CD4-positive, alpha-beta T cell (primary cell): ENCODE results near the gene TMPRSS11D. TPM values are rescaled to one million over a fixed set of nuclear protein-coding genes. Genes with fewer than 3 reads are reported as not detected.

Source experiments
- ATAC-seq: fragments of 200-7000 bp; cut with Tn5 transposase; one replicate; pipeline ENCODE4 v1.10.0; 2022; ENCODE audit warnings: mild to moderate bottlenecking; ENCODE audit not compliant: poor library complexity
- CTCF ChIA-PET: fragments of 350-600 bp; sonication (Branson Sonifier 250); formaldehyde crosslinking; loops from one replicate; lab custom pipeline; 2021; ENCODE audit warnings: antibody characterized with exemption, inconsistent platforms; lab: Charles Lee
- POLR2A ChIA-PET: fragments of 350-600 bp; sonication (Branson Sonifier 250); formaldehyde crosslinking; loops from one replicate; lab custom pipeline; 2021; ENCODE audit warnings: antibody characterized with exemption, inconsistent platforms; lab: Charles Lee
- DNase-seq, 14 experiments: peaks; one replicate each; pipeline ENCODE4 v3.0.0-alpha.2; 2013 to 2020; ENCODE audit warnings: mixed read lengths in 2 of 14
- H3K27ac ChIP-seq, 2 donors: one replicate each; pipeline versions ENCODE4 v1.5.1 to v1.7.0; 2013; ENCODE audit warnings: low read length in 2 of 2, low read depth in 1 of 2, mild to moderate bottlenecking in 1 of 2
- H3K27me3 ChIP-seq, 2 experiments: 1 replicate in 1 of 2; 2 replicates in 1 of 2; pipeline versions ENCODE4 v1.6.1 to v1.7.0; 2013; ENCODE audit warnings: low read length in 2 of 2, control low read depth in 1 of 2, mild to moderate bottlenecking in 1 of 2, moderate library complexity in 1 of 2; ENCODE audit not compliant: insufficient read depth in 2 of 2, control insufficient read depth in 1 of 2
- H3K36me3 ChIP-seq: one replicate; pipeline ENCODE4 v1.6.1; 2013; ENCODE audit warnings: low read length, control low read depth; ENCODE audit not compliant: insufficient read depth
- H3K4me1 ChIP-seq: one replicate; pipeline ENCODE4 v1.6.1; 2013; ENCODE audit warnings: low read length, control low read depth; ENCODE audit not compliant: insufficient read depth
- H3K4me3 ChIP-seq: one replicate; pipeline ENCODE4 v1.5.1; 2013; ENCODE audit warnings: mild to moderate bottlenecking, low read length, moderate library complexity
- H3K9me3 ChIP-seq, 2 experiments: 1 replicate in 1 of 2; 2 replicates in 1 of 2; pipeline versions ENCODE4 v1.6.1 to v1.7.0; 2013; ENCODE audit warnings: low read length in 2 of 2, mild to moderate bottlenecking in 2 of 2, control low read depth in 1 of 2, moderate library complexity in 1 of 2; ENCODE audit not compliant: control insufficient read depth in 1 of 2, insufficient read depth in 1 of 2
- H3K27ac Mint-ChIP-seq: one replicate; pipeline ENCODE4 v1.8.0; 2020; ENCODE audit warnings: mixed read lengths
- H3K27me3 Mint-ChIP-seq: one replicate; pipeline ENCODE4 v1.8.0; 2021; ENCODE audit warnings: mixed read lengths
- H3K36me3 Mint-ChIP-seq: one replicate; pipeline ENCODE4 v1.8.0; 2021; ENCODE audit warnings: low read depth, mixed read lengths
- H3K4me1 Mint-ChIP-seq: one replicate; pipeline ENCODE4 v1.8.0; 2021; ENCODE audit warnings: low read depth, mixed read lengths
- H3K4me3 Mint-ChIP-seq: one replicate; pipeline ENCODE4 v1.8.0; 2020; ENCODE audit warnings: mild to moderate bottlenecking, mixed read lengths
- H3K9me3 Mint-ChIP-seq: one replicate; pipeline ENCODE4 v1.8.0; 2020; ENCODE audit warnings: mixed read lengths
- intact Hi-C, 2 experiments: fragments of 100-400 bp; cut with DNase I in 1 of 2; cut with micrococcal nuclease in 1 of 2; formaldehyde crosslinking; loops; one replicate each; pipeline versions ENCODE4 v1.15.1 to v1.9.0; 2023 to 2025; cut with DNase I, micrococcal nuclease
- total RNA-seq, 174 experiments: library from RNA in 2 of 174; stranded (reverse) in 2 of 174; gene quantifications; one replicate each; pipeline ENCODE4 v1.2.3 and lab custom pipeline; 2021 to 2026
- TF ChIP-seq, protein P1 (sequence below): fragments of 200-600 bp; IDR thresholded peaks from one replicate; pipeline ENCODE4 v1.8.0; 2022; ENCODE audit warnings: antibody characterized with exemption, mild to moderate bottlenecking

The TMPRSS11D gene
- total RNA-seq, 2 experiments from 2014 or later = not detected

DNA sequence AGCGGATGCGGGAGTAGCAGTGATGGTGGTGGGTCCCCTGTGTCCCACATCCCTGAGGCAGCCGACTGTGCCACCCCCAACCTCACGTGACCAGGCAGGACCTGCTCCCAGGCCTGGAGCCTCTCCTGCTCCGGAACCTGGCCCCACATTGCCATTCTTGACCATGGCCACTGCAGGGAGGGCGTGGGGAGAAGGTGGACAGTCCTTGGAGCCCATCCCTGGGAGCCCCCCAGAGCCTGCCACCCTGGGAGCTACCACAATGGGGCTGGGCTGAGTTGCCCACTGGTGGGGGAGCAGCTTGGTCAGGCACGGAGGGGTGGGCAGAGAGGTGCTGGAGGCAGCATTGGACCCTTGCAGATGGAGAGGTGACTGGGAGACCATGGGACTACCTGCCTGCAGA is 42.7 kb upstream of the TMPRSS11D start:
- Histone ChIP-seq H3K36me3 (no peaks in the 10 kb centered on the region), H3K27ac (no peak overlapping the region), H3K4me1 (no peaks in the 10 kb centered on the region), H3K27me3 (no peaks in the 10 kb centered on the region), H3K9me3 (peaks cover 0 to 11% of the 10 kb centered on the region in 2 experiments), H3K4me3 (no peak overlapping the region)
- ATAC-seq (no peak), DNase-seq (no peak)
- Mint-ChIP-seq H3K36me3 (no peaks in the 10 kb centered on the region), H3K27me3 (no peaks in the 10 kb centered on the region), H3K4me3 (no peak overlapping the region), H3K9me3 (no peaks in the 10 kb centered on the region), H3K27ac (no peak overlapping the region), H3K4me1 (no peaks in the 10 kb centered on the region)
- intact Hi-C loops = no loop called here
- TF ChIP-seq, protein P1, sequence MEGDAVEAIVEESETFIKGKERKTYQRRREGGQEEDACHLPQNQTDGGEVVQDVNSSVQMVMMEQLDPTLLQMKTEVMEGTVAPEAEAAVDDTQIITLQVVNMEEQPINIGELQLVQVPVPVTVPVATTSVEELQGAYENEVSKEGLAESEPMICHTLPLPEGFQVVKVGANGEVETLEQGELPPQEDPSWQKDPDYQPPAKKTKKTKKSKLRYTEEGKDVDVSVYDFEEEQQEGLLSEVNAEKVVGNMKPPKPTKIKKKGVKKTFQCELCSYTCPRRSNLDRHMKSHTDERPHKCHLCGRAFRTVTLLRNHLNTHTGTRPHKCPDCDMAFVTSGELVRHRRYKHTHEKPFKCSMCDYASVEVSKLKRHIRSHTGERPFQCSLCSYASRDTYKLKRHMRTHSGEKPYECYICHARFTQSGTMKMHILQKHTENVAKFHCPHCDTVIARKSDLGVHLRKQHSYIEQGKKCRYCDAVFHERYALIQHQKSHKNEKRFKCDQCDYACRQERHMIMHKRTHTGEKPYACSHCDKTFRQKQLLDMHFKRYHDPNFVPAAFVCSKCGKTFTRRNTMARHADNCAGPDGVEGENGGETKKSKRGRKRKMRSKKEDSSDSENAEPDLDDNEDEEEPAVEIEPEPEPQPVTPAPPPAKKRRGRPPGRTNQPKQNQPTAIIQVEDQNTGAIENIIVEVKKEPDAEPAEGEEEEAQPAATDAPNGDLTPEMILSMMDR = no peak
- POLR2A ChIA-PET = no interaction called here
- CTCF ChIA-PET = no interaction called here

DNA sequence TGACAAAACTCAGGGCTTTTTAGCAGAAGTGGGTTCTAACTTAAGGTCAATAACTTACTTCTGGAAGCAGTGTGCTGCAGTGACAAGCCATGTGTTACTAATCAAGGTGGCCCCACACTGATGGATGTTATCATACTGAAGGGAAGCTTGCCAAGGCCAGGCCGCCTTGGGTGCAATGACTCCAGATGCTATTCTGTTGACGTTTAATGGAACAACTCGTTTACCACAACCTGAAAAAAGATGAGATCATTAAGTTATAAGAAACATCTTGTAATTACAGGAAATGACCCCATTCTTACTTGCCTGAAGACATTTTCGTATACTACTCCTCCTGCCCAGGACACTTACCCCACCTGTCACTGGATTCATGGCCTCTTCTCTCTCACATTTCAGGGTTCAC is 38.9 kb upstream of the TMPRSS11D start:
- Histone ChIP-seq H3K9me3 (peaks cover 0 to 11% of the 10 kb centered on the region in 2 experiments), H3K4me1 (no peaks in the 10 kb centered on the region), H3K36me3 (no peaks in the 10 kb centered on the region), H3K4me3 (no peak overlapping the region), H3K27me3 (no peaks in the 10 kb centered on the region), H3K27ac (no peak overlapping the region)
- H3K27ac Mint-ChIP-seq = no peak overlapping the region
- no peak overlapping the region for H3K4me3 Mint-ChIP-seq
- no peaks in the 10 kb centered on the region for H3K4me1 Mint-ChIP-seq
- H3K9me3 Mint-ChIP-seq = no peaks in the 10 kb centered on the region
- TF ChIP-seq, protein P1 = no peak
- DNase-seq (no peak), ATAC-seq (no peak)
- H3K27me3 Mint-ChIP-seq = no peaks in the 10 kb centered on the region
- CTCF ChIA-PET = no interaction called here
- POLR2A ChIA-PET = no interaction called here
- intact Hi-C loops = no loop called here
- no peaks in the 10 kb centered on the region for H3K36me3 Mint-ChIP-seq

GRCh38 chr4:67918428-67918827 is 34.6 kb upstream of the TMPRSS11D start:
- H3K4me3 Mint-ChIP-seq = no peak overlapping the region
- TF ChIP-seq, protein P1 = no peak
- H3K4me3 ChIP-seq = no peak overlapping the region
- intact Hi-C loops = no loop called here
- no peaks in the 10 kb centered on the region for H3K36me3 Mint-ChIP-seq
- no peaks in the 10 kb centered on the region for H3K4me1 ChIP-seq
- CTCF ChIA-PET = no interaction called here
- no peak overlapping the region for H3K27ac ChIP-seq
- H3K27ac Mint-ChIP-seq = no peak overlapping the region
- H3K4me1 Mint-ChIP-seq = no peaks in the 10 kb centered on the region
- ATAC-seq (no peak), DNase-seq (no peak)
- no peaks in the 10 kb centered on the region for H3K9me3 Mint-ChIP-seq
- H3K27me3 ChIP-seq = no peaks in the 10 kb centered on the region
- no peaks in the 10 kb centered on the region for H3K36me3 ChIP-seq
- no peaks in the 10 kb centered on the region for H3K9me3 ChIP-seq
- peaks cover 5% of the 10 kb centered on the region for H3K27me3 Mint-ChIP-seq
- POLR2A ChIA-PET = no interaction called here
